PC-3 (cell line): ENCODE data around the gene FRRS1. TPM values are rescaled to one million over a fixed set of nuclear protein-coding genes. Genes with fewer than 3 reads are reported as not detected.

ENCODE experiments used
- total RNA-seq: library from RNA; depleted of rRNA; stranded (reverse); fragments of >200 nt; gene quantifications from 2 replicates; pipeline ENCODE4 v1.2.3, GENCODE V29; 2014; rRNA removed

Gene FRRS1
- total RNA-seq, 1 experiment from 2014 or later, result 16.3 TPM

Other genes starting within 250 kb of the FRRS1 start
- gene PALMD, start 120.5 kb downstream of the FRRS1 start, total RNA-seq, result 8.0 and 8.2 TPM in 2 replicates
- 8.7 and 9.8 TPM in 2 replicates for gene AGL, start 83.7 kb upstream of the FRRS1 start, total RNA-seq
- gene SLC35A3, start 203.4 kb upstream of the FRRS1 start, total RNA-seq, result 31.4 and 46.5 TPM in 2 replicates